ENCODE results near the gene TMEM39A.

TMEM39A gene

GRCh38 chr3:119444590-119444989, 18.8 kb downstream of the TMEM39A start:
- no peak overlapping the region for H3K9ac ChIP-seq (ENCODE audit: low read length)
- H3K27me3 ChIP-seq (replicated peaks; ENCODE audit: control insufficient read depth, insufficient read depth, low read length), result no peaks in the 10 kb centered on the region
- H3K36me3 ChIP-seq (ENCODE audit: control insufficient read depth, insufficient read depth, low read length, severe bottlenecking), result peaks cover 87% of the 10 kb centered on the region
- H3K9me3 ChIP-seq (ENCODE audit: control insufficient read depth, low read length), result no peaks in the 10 kb centered on the region
- H3K4me1 ChIP-seq (ENCODE audit: control insufficient read depth, insufficient read depth, low read length), result no peaks in the 10 kb centered on the region
- H3K4me3 ChIP-seq (ENCODE audit: low read length), result no peak overlapping the region
- DNase-seq (ENCODE audit: low read depth), result no peak

- Histone ChIP-seq H3K9me3 (ENCODE audit: control insufficient read depth, low read length) (no peaks in the 10 kb centered on the region), H3K9ac (ENCODE audit: low read length) (no peak overlapping the region), H3K36me3 (ENCODE audit: control insufficient read depth, insufficient read depth, low read length, severe bottlenecking) (peaks cover 78% of the 10 kb centered on the region), H3K27me3 (replicated peaks; ENCODE audit: control insufficient read depth, insufficient read depth, low read length) (no peaks in the 10 kb centered on the region), H3K4me1 (ENCODE audit: control insufficient read depth, insufficient read depth, low read length) (no peaks in the 10 kb centered on the region), H3K4me3 (ENCODE audit: low read length) (no peak overlapping the region)
- no peak for DNase-seq (ENCODE audit: low read depth)
Observed at GRCh38 chr3:119443179-119443578, 20.2 kb downstream of the TMEM39A start.

- Histone ChIP-seq H3K9me3 (ENCODE audit: control insufficient read depth, low read length) (no peaks in the 10 kb centered on the region), H3K36me3 (ENCODE audit: control insufficient read depth, insufficient read depth, low read length, severe bottlenecking) (peaks cover 87% of the 10 kb centered on the region), H3K4me1 (ENCODE audit: control insufficient read depth, insufficient read depth, low read length) (peaks cover 4% of the 10 kb centered on the region), H3K9ac (ENCODE audit: low read length) (no peak overlapping the region), H3K4me3 (ENCODE audit: low read length) (no peak overlapping the region), H3K27me3 (replicated peaks; ENCODE audit: control insufficient read depth, insufficient read depth, low read length) (no peaks in the 10 kb centered on the region)
- DNase-seq (ENCODE audit: low read depth), result no peak
Observed at GRCh38 chr3:119437691-119438258, 25.6 kb downstream of the TMEM39A start.

GRCh38 chr3:119436977-119437376, 26.4 kb downstream of the TMEM39A start:
- Histone ChIP-seq H3K4me1 (ENCODE audit: control insufficient read depth, insufficient read depth, low read length) (peaks cover 4% of the 10 kb centered on the region), H3K4me3 (ENCODE audit: low read length) (no peak overlapping the region), H3K27me3 (replicated peaks; ENCODE audit: control insufficient read depth, insufficient read depth, low read length) (no peaks in the 10 kb centered on the region), H3K36me3 (ENCODE audit: control insufficient read depth, insufficient read depth, low read length, severe bottlenecking) (peaks cover 88% of the 10 kb centered on the region), H3K9me3 (ENCODE audit: control insufficient read depth, low read length) (no peaks in the 10 kb centered on the region), H3K9ac (ENCODE audit: low read length) (no peak overlapping the region)
- DNase-seq (ENCODE audit: low read depth), result no peak

- Histone ChIP-seq H3K4me3 (ENCODE audit: low read length) (no peak overlapping the region), H3K9ac (ENCODE audit: low read length) (no peak overlapping the region), H3K27me3 (replicated peaks; ENCODE audit: control insufficient read depth, insufficient read depth, low read length) (no peaks in the 10 kb centered on the region), H3K36me3 (ENCODE audit: control insufficient read depth, insufficient read depth, low read length, severe bottlenecking) (peaks cover 90% of the 10 kb centered on the region), H3K9me3 (ENCODE audit: control insufficient read depth, low read length) (no peaks in the 10 kb centered on the region), H3K4me1 (ENCODE audit: control insufficient read depth, insufficient read depth, low read length) (peaks cover 4% of the 10 kb centered on the region)
- DNase-seq (ENCODE audit: low read depth), result no peak
Observed at GRCh38 chr3:119434703-119435102, 28.7 kb downstream of the TMEM39A start.

- Histone ChIP-seq H3K9ac (ENCODE audit: low read length) (no peak overlapping the region), H3K4me3 (ENCODE audit: low read length) (no peak overlapping the region), H3K4me1 (ENCODE audit: control insufficient read depth, insufficient read depth, low read length) (peaks cover 4% of the 10 kb centered on the region), H3K9me3 (ENCODE audit: control insufficient read depth, low read length) (peaks cover 9% of the 10 kb centered on the region), H3K36me3 (ENCODE audit: control insufficient read depth, insufficient read depth, low read length, severe bottlenecking) (peaks cover 99% of the 10 kb centered on the region), H3K27me3 (replicated peaks; ENCODE audit: control insufficient read depth, insufficient read depth, low read length) (no peaks in the 10 kb centered on the region)
- DNase-seq (ENCODE audit: low read depth), result no peak
Observed at GRCh38 chr3:119433613-119434325, 29.6 kb downstream of the TMEM39A start.

- H3K4me1 ChIP-seq (ENCODE audit: control insufficient read depth, insufficient read depth, low read length), result peaks cover 4% of the 10 kb centered on the region
- peaks cover 55% of the 10 kb centered on the region for H3K36me3 ChIP-seq (ENCODE audit: control insufficient read depth, insufficient read depth, low read length, severe bottlenecking)
- H3K9ac ChIP-seq (ENCODE audit: low read length), result no peak overlapping the region
- no peaks in the 10 kb centered on the region for H3K27me3 ChIP-seq (replicated peaks; ENCODE audit: control insufficient read depth, insufficient read depth, low read length)
- H3K4me3 ChIP-seq (ENCODE audit: low read length), result peak overlapping the region; percentile 6
- no peak for DNase-seq (ENCODE audit: low read depth)
- peaks cover 38% of the 10 kb centered on the region for H3K9me3 ChIP-seq (ENCODE audit: control insufficient read depth, low read length)
Observed at GRCh38 chr3:119428538-119428937, 34.9 kb downstream of the TMEM39A start.

GRCh38 chr3:119427669-119428068, 35.7 kb downstream of the TMEM39A start:
- H3K27me3 ChIP-seq (replicated peaks; ENCODE audit: control insufficient read depth, insufficient read depth, low read length), result no peaks in the 10 kb centered on the region
- no peak overlapping the region for H3K9ac ChIP-seq (ENCODE audit: low read length)
- no peak for DNase-seq (ENCODE audit: low read depth)
- H3K9me3 ChIP-seq (ENCODE audit: control insufficient read depth, low read length), result peaks cover 38% of the 10 kb centered on the region
- H3K4me3 ChIP-seq (ENCODE audit: low read length), result peak overlapping the region; percentile 6
- H3K36me3 ChIP-seq (ENCODE audit: control insufficient read depth, insufficient read depth, low read length, severe bottlenecking), result peaks cover 46% of the 10 kb centered on the region
- H3K4me1 ChIP-seq (ENCODE audit: control insufficient read depth, insufficient read depth, low read length), result no peaks in the 10 kb centered on the region

- Histone ChIP-seq H3K36me3 (ENCODE audit: control insufficient read depth, insufficient read depth, low read length, severe bottlenecking) (peaks cover 14% of the 10 kb centered on the region), H3K9me3 (ENCODE audit: control insufficient read depth, low read length) (no peaks in the 10 kb centered on the region), H3K4me3 (ENCODE audit: low read length) (no peak overlapping the region), H3K27me3 (replicated peaks; ENCODE audit: control insufficient read depth, insufficient read depth, low read length) (no peaks in the 10 kb centered on the region), H3K4me1 (ENCODE audit: control insufficient read depth, insufficient read depth, low read length) (no peaks in the 10 kb centered on the region), H3K9ac (ENCODE audit: low read length) (no peak overlapping the region)
- DNase-seq (ENCODE audit: low read depth), result no peak
Observed at GRCh38 chr3:119420196-119420595, 43.2 kb downstream of the TMEM39A start.

GRCh38 chr3:119418641-119419040, 44.8 kb downstream of the TMEM39A start:
- Histone ChIP-seq H3K9me3 (ENCODE audit: control insufficient read depth, low read length) (no peaks in the 10 kb centered on the region), H3K9ac (ENCODE audit: low read length) (no peak overlapping the region), H3K36me3 (ENCODE audit: control insufficient read depth, insufficient read depth, low read length, severe bottlenecking) (peaks cover 27% of the 10 kb centered on the region), H3K4me1 (ENCODE audit: control insufficient read depth, insufficient read depth, low read length) (no peaks in the 10 kb centered on the region), H3K4me3 (ENCODE audit: low read length) (no peak overlapping the region), H3K27me3 (replicated peaks; ENCODE audit: control insufficient read depth, insufficient read depth, low read length) (no peaks in the 10 kb centered on the region)
- no peak for DNase-seq (ENCODE audit: low read depth)

- Histone ChIP-seq H3K36me3 (ENCODE audit: control insufficient read depth, insufficient read depth, low read length, severe bottlenecking) (peaks cover 27% of the 10 kb centered on the region), H3K4me3 (ENCODE audit: low read length) (no peak overlapping the region), H3K27me3 (replicated peaks; ENCODE audit: control insufficient read depth, insufficient read depth, low read length) (no peaks in the 10 kb centered on the region), H3K9ac (ENCODE audit: low read length) (no peak overlapping the region), H3K4me1 (ENCODE audit: control insufficient read depth, insufficient read depth, low read length) (no peaks in the 10 kb centered on the region), H3K9me3 (ENCODE audit: control insufficient read depth, low read length) (no peaks in the 10 kb centered on the region)
- no peak for DNase-seq (ENCODE audit: low read depth)
Observed at GRCh38 chr3:119417771-119418512, 45.5 kb downstream of the TMEM39A start.

All from adipocyte (in vitro differentiated cells).